Kidney epithelial cell (primary cell): ENCODE results near the gene LTBP1. TPM values are rescaled to one million over a fixed set of nuclear protein-coding genes. Genes with fewer than 3 reads are reported as not detected.
"Not testable (repeated sequence)": the region's sequence is repeated elsewhere in the genome, so short reads cannot be mapped to it uniquely, and the experiment has no call there.

Experiments used
- DNase-seq: peaks from one replicate; pipeline ENCODE4 v3.0.0-alpha.2; 2010; ENCODE audit warnings: low read depth
- H3K27me3 ChIP-seq: 2 replicates; pipeline ENCODE4 v1.6.0; 2011; ENCODE audit warnings: low read length; ENCODE audit not compliant: control insufficient read depth, insufficient read depth
- H3K36me3 ChIP-seq: 2 replicates; pipeline ENCODE4 v1.5.1; 2011; ENCODE audit warnings: low read length; ENCODE audit not compliant: control insufficient read depth, insufficient read depth
- H3K4me3 ChIP-seq: 2 replicates; pipeline ENCODE4 v1.5.1; 2011; ENCODE audit warnings: low read depth, mild to moderate bottlenecking, control low read depth, low read length
- CTCF ChIP-seq: IDR thresholded peaks from 2 replicates; pipeline ENCODE4 v1.5.1; 2011; ENCODE audit warnings: mild to moderate bottlenecking, moderate library complexity, low read length, control low read depth, inconsistent platforms; ENCODE audit not compliant: insufficient read depth, poor library complexity, severe bottlenecking
- total RNA-seq: library from RNA; depleted of rRNA; stranded (reverse); fragments of >200 nt; gene quantifications from 2 replicates; pipeline ENCODE4 v1.2.3, GENCODE V29; 2015

Gene LTBP1
- total RNA-seq, 1 donor from 2014 or later = 39.3 TPM

- no peaks in the 10 kb centered on the region for H3K27me3 ChIP-seq
- DNase-seq = no peak
- TF ChIP-seq CTCF = no peak
- H3K36me3 ChIP-seq = no peaks in the 10 kb centered on the region
- no peak overlapping the region for H3K4me3 ChIP-seq
These were observed 17.2 kb downstream of the LTBP1 start for GRCh38 chr2:32963941-32964340.

GRCh38 chr2:32965523-32966171 is 18.9 kb downstream of the LTBP1 start:
- Histone ChIP-seq H3K27me3 (no peaks in the 10 kb centered on the region), H3K4me3 (no peak overlapping the region), H3K36me3 (no peaks in the 10 kb centered on the region)
- DNase-seq = no peak
- no peak for TF ChIP-seq CTCF

GRCh38 chr2:32969444-32970162 is 22.9 kb downstream of the LTBP1 start:
- no peaks in the 10 kb centered on the region for H3K27me3 ChIP-seq
- DNase-seq = no peak
- TF ChIP-seq CTCF = no peak

GRCh38 chr2:32973772-32974171 is 27.0 kb downstream of the LTBP1 start:
- DNase-seq, H3K27me3 ChIP-seq: not testable (repeated sequence)

More at GRCh38 chr2:32969444-32970162, 22.9 kb downstream of the LTBP1 start:
- Histone ChIP-seq H3K4me3 (no peak overlapping the region), H3K36me3 (no peaks in the 10 kb centered on the region)

GRCh38 chr2:32976409-32977063 is 29.8 kb downstream of the LTBP1 start:
- no peak for TF ChIP-seq CTCF
- Histone ChIP-seq H3K4me3 (no peak overlapping the region), H3K27me3 (no peaks in the 10 kb centered on the region), H3K36me3 (no peaks in the 10 kb centered on the region)
- DNase-seq = no peak

More at GRCh38 chr2:32973772-32974171, 27.0 kb downstream of the LTBP1 start:
- not testable (repeated sequence) for H3K36me3 ChIP-seq, H3K4me3 ChIP-seq

- Histone ChIP-seq H3K4me3 (no peak overlapping the region), H3K27me3 (no peaks in the 10 kb centered on the region), H3K36me3 (no peaks in the 10 kb centered on the region)
- DNase-seq = no peak
- no peak for TF ChIP-seq CTCF
These were observed 30.5 kb downstream of the LTBP1 start for GRCh38 chr2:32977228-32977758.
